ENCODE results near the gene UBL5. TPM values are rescaled to one million over a fixed set of nuclear protein-coding genes. Genes with fewer than 3 reads are reported as not detected.
"Not testable (repeated sequence)": the region's sequence is repeated elsewhere in the genome, so short reads cannot be mapped to it uniquely, and the experiment has no call there.

The UBL5 gene
- total RNA-seq, result 97.4 TPM

DNA sequence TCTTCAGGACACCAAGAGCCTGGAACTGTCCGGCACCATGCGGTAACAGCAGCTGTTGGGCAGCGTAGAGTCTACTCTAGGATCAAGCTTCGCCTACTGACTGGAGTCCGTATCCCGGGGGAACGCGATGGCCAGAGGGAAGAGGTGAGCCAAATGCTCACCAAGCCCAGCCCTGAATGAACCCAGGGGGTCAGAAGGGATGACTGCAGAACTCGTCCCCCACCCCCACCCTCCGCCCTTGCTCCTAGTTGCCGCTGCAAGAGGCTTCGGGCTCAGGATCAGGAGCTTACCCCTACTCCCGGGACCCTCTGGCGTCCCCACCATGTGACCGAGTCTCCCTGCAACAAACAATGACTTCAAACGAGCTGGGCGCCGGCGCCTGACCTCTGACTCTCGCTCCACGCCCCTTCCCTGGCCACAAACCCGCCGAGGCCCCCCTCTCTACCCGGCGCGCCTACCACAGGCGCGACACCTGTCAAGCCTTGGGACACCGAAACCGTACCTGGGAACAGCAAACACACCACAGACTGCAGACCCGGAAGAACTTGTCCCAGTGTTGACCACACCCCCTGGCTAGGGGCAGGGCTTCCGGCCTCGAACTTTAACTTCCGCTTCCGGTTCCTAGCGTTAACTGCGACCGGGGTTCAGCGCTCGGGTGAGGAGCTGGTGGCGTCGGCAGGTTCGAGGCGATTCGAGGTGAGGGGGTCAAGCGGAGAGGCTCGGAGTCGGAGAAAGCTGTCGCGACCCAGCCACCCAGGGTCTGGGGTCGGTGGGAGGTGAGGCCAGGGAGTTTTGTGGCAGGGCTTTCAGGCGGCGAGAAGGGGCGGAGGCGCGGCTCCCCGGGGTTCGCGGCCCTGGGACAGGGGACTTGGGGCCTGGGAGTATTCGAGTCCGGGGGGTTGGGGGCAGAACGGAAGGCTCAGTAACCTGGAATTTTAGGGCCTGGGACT is at the start of gene UBL5:
Gene UBL5, plus strand, starts transcription at position 630 of the 950 bp plus-strand sequence. CDS start 420 bp downstream, outside the sequence.
- FAIRE-seq (no peak), DNase-seq (ENCODE audit: low spot score in 2 of 2) (peak; percentile 87 to 95)

DNA sequence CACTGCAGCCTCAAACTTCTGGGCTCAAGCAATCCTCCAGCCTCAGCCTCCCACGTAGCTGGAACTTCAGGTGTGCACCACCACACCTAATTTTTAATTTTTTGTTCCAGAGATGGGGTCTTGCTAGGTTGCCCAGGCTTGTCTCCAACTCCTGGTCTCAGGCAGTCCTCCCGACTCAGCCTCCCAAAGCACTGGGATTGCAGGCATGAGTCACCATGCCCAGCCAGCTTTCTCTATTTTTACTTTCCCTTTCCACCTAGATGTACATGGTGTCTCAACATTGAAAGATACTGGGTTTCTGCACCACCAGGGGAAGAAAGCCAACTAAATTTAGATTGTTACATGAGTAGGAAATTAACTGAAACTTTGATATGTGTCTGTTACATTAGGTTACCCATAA is 45.4 kb upstream of the UBL5 start:
- DNase-seq (ENCODE audit: low spot score in 2 of 2), result no peak
- no peak for FAIRE-seq

DNA sequence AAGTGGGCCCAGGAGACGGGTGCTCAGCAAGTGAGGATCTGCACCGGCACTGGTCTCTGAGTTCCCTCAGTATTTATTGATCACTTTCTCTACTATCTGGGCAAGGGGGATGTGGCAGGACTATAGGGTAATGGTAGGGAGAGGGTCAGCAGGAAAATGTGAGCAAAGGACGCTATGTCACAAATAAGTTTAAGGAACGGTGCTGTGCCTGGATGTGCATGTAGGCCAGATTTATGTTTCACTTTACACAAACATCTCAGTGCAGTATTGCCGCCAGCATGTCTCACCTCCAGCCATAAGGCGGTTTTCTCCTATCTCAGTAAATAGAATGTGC is 43.6 kb upstream of the UBL5 start:
- not testable (repeated sequence) for FAIRE-seq; DNase-seq (ENCODE audit: low spot score in 2 of 2)

DNA sequence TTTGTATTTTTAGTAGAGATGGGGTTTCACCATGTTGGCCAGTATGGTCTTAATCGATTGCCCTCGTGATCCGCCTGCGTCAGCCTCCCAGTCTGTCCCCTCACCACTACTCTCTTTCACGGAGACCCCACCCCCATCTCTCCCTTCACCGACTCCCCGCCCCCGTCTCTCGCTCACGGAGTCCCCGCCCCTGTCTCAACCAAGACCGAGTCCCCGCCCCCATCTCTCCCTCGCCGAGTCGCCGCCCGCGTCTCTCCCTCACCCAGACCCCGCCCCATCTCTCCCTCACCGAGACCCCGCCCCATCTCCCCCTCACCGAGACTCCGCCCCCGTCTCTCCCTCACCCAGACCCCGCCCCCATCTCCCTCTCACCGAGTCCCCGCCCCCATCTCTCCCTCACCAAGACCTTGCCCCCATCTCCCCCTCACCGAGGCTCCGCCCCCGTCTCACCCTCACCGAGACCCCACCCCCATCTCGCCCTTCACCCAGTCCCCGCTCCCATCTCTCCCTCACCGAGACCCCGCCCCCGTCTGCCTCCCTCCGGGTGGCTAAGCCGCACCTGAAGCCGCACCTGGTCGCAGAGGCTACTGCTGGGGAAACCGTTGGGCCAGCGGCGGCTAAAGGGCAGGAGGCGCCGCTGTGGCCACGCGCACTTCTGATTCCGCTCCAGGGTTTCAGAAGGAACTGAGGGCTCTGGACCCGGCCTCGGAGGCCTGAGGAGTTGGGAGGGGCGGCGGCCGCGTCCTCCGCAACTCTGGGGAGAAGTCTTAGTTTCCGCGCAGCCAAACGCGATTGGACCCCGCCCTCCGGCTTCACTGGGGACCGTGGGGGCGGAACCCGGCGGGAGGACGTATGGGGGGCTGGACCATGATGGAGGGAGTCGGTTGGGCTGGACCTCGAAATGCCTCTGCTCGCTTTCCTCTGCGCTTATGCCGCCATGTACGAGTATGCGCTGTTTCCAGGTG is 42.1 kb upstream of the UBL5 start:
- FAIRE-seq (no peak), DNase-seq (ENCODE audit: low spot score in 2 of 2) (peak; percentile 73 to 91)

DNA sequence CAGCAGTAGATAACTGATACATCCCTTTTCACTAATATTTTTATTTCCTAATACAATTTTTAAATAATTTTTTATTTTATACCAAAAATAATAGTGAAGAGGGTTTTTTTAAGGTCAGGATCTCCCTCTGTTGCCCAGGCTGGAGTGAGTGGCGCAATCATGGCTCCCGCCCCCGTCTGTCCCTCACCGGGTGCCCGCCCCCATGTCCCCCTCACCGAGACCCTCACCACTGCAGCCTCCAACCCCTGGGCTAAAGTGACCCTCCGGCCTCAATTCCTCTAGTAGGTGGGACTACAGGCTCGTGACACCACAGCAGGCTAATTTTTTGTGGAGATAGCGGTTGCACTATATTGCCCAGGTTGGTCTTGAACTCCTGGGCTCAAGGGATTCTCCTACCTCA is 41.4 kb upstream of the UBL5 start:
- FAIRE-seq (no peak), DNase-seq (ENCODE audit: low spot score in 2 of 2) (no peak)

DNA sequence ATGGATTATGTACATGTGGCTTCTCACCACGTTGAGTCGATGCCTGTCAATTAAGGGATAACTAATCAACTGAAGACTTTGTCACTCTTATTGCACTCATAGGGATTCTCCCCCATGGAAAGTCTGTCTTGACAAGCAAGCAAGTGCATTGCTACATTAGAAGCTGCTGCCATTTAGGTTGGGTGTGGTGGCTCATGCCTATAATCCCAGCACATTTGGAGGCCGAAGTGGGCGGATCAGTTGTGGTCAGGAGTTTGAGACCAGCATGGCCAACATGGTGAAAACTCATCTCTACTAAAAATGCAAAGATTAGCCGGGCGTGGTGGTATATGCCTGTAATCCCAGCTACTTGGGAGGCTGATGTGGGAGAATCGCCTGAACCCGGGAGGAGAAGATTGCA is 40.9 kb upstream of the UBL5 start:
- FAIRE-seq (no peak), DNase-seq (ENCODE audit: low spot score in 2 of 2) (no peak)

DNA sequence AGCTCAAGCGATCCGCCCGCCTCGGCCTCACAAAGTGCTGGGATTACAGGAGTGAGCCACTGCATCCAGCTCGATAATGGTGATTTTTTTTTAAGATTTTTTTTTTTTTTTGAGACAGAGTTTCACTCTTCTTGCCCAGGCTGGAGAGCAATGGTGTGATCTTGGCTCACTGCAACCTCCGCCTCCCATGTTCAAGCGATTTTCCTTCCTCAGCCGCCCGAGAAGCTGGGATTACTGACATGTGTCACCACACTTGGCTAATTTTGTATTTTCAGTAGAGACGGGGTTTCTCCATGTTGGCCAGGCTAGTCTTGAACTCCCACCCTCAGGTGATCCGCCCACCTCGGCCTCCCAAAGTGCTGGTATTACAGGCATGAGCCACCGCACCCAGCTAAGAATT is 39.1 kb upstream of the UBL5 start:
- not testable (repeated sequence) for FAIRE-seq; DNase-seq (ENCODE audit: low spot score in 2 of 2)

DNA sequence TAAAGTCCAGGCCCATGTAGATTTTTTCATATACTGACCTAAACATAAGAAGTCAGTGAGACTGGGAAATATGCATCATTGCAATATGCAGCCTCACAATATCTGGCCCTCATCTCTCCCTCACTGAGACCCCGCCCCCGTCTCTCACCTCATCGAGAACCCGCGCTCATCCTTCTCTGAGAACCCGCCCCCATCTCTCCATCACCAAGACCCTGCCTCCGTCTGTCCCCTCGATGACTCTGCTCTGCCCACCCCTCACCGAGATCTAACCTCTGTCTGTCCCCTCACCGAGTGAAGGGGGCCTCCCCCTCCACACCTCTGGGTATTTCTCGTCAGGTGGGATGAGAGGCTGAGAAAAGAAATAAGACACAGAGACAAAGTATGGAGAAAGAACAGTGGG is 38.7 kb upstream of the UBL5 start:
- DNase-seq (ENCODE audit: low spot score in 2 of 2) (no peak), FAIRE-seq (no peak)

DNA sequence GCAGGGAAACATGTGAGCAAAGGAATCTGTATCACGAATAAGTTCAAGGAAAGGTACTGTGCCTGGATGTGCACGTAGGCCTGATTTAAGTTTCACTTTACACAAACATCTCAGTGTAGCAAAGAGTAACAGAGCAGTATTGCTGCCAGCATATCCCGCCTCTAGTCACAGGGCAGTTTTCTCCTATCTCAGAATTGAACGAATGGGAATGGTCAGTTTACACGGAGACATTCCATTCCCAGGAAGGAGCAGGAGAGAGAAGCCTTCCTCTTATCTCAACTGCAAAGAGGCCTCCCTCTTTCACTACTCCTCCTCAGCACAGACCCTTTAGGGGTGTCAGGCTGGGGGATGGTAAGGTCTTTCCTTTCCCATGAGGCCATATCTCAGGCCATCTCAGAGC is 38.1 kb upstream of the UBL5 start:
- FAIRE-seq; DNase-seq (ENCODE audit: low spot score in 2 of 2): not testable (repeated sequence)

DNA sequence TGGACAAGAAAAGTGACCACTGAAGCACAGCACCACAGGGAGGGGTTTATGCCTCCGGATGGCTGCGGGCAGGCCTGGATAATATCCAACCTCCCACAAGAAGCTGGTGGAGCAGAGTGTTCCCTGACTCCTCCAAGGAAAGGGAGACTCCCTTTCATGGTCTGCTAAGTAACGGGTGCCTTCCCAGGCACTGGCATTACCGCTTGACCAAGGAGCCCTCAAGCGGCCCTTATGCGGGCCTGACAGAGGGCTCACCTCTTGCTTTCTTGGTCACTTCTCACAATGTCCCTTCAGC is 36.7 kb upstream of the UBL5 start:
- not testable (repeated sequence) for DNase-seq (ENCODE audit: low spot score in 2 of 2); FAIRE-seq

DNA sequence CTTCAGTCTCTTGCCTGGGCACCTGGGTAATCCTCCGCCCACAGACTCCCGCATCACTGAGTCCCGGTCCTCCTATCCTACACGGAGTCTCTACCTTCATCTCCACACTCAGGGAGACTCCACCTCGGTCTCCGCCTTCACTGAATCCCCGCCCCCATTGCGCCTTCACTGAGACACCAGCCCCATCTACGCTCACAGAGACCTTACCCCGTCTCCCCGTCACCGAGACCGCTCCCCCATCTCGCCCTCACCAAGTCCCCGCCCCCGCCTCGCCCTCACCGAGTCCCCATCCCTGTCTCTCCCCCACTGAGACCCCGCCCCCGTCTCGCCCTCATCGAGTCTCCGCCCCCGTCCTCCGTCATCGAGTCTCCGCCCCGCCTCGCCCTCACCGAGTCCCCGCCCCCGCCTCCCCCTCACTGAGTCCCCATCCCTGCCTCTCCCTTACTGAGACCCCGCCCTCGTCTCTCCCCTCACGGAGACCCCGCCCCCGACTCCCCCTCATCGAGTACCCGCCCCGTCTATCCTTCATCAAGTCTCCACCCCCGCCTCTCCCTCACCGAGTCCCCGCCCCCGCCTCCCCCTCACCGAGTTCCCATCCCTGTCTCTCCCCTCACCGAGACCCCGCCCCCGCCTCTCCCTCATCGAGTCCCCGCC is 36.0 kb upstream of the UBL5 start:
- DNase-seq (ENCODE audit: low spot score in 2 of 2) (peak; percentile 83 to 88), FAIRE-seq (no peak)

DNA sequence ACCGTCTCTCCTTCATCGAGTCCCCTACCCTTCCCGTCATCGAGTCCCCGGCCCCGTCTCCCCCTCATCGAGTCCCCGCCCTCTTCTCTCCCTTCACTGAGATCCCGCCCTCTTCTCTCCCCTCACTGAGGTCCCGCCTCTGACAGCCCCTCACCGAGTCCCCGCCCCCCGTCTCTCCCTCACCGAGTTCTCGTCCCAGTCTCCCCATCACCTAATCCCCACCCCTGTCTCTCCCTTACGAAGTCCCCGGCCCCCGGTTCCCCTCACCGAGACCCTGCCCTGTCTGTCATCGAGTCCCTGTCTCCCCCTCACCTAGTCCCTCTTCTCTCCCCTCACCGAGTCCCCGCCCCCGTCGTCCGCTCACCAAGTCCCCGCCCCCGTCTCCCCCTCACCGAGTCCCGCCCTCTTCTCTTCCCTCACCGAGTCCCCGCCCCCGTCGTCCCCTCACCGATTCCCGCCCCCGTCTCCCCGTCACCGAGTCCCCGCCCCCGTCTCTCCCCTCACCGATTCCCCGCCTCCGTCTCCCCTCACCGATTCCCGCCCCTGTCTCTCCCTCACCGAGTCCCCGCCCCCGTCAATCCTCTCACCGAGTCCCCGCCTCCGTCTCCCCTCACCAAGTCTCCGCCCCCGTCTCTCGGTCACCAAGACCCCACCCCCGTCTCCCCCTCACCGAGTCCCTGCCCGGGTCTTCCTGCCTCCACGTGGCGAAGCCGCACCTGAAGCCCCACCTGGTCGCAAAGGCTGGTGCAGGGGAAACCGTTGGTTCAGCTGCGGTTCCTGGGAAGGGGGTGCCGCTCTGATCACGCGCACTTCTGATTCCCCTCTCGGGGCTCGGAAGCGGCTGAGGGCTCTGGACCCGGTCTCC is 35.3 kb upstream of the UBL5 start:
- DNase-seq (ENCODE audit: low spot score in 2 of 2), result peak; percentile 82 to 87
- no peak for FAIRE-seq

DNA sequence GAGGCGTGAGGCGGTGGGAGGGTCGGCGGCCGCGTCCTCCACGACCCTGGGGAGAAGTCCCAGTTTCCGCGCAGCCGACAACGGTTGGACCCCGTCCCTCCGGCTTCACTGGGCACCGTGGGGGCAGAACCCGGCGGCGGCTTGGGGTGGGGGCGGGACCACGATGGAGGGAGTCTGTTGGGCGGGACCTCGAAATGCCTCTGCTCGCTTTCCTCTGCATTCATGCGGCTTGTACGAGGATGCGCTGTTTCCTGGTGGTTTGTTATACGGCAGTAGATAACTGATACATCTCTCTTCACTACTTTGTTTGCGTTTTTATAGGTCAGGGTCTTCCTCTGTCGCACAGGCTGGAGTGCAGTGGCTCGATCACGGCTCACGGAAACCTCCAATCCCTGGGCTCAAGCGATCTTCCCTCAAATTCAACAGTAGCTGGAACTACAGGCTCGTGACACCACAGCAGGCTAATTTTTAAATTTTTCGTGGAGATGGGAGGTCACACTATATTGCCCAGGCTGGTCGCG is 34.6 kb upstream of the UBL5 start:
- DNase-seq (ENCODE audit: low spot score in 2 of 2) (no peak), FAIRE-seq (no peak)

DNA sequence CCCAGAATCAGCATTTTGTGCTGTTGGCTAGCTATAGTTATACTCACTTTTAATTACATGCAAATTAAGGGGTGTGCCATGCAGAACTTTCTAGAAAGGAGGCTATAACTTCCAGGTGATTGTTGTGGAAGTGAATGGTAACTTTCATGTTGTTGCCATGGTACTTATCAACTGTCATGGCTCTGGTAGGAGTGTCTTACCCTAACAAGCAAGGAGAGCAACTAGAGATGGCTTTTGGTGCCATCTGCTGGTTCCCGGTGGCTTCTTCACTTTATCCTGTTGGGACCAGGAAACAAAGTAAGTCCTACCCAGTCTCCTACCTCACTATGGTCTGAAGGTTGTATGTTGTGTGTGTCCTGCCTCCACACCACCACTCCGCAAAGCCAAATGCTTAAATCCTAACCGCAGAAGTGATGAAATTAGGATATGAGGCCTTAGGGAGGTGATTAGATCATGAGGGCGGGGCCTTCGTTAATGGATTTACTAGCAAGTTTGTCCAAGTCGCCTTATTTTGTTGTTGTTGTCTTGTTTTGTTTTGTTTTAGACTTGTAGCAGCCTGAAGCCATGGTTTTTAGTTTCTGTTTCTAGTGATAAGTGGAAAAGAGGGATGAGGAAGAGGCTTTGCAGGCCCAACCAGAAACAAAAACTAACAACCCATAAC is 31.5 kb upstream of the UBL5 start:
- FAIRE-seq, result peak; percentile 74
- DNase-seq (ENCODE audit: low spot score in 2 of 2), result peak; percentile 65 to 70

DNA sequence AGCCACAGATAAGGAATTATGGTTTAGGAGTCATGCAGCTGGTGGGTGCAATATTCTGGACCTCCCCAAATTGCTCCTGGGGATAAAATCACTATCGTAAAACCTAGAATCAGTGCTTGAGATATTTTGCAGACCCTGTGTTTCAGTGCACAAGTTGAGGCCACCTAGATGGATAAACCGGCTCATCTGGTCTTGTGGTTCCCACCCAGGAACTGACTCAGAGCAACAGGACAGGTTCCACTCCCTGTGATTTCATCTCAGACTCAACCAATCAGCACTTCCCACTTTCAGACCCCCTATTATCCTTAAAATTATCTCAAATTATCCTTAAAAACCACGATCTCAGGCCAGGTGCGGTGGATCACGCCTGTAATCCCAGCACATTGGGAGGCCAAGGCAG is 29.8 kb upstream of the UBL5 start:
- DNase-seq (ENCODE audit: low spot score in 2 of 2) (no peak), FAIRE-seq (no peak)

DNA sequence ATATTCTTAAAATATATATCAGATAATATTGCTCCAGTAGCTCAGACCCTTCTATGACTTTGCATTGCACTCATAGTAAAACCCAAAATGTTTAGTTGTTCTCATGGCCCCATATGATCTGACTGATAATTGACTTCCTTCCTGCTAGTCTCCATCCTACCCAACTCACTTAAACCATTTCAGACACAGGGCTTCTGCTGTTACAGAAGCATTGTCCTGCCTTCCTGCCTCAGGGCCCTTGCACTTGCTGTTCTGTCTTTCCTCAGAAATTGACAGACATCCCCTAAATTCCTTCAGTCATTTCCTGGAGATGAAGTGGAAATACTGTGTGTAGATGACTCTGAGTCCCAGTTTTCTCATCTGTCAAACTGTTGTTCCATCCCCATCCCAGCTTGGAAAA is 28.6 kb upstream of the UBL5 start:
- DNase-seq (ENCODE audit: low spot score in 2 of 2), result no peak
- no peak for FAIRE-seq

DNA sequence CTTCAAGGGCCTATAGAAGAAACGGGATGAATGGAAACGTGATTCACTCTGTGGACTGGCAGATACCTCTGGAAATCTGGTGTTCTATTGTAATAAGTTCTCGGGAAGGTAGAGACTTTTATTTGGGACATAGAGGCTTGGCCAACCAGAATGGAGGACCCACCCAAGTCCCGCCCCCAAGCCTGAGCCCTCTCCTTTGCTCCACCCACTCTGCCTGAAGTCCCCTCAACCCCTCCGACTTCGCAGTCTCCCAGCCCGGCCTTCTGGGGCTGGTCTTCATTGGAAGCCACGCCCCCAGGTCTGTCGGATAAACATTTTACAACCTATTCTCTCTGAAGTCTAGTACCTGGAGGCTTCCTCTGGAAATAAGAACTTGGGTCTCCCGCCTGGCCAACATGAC is 25.7 kb upstream of the UBL5 start:
- DNase-seq (ENCODE audit: low spot score in 2 of 2), result no peak
- no peak for FAIRE-seq

DNA sequence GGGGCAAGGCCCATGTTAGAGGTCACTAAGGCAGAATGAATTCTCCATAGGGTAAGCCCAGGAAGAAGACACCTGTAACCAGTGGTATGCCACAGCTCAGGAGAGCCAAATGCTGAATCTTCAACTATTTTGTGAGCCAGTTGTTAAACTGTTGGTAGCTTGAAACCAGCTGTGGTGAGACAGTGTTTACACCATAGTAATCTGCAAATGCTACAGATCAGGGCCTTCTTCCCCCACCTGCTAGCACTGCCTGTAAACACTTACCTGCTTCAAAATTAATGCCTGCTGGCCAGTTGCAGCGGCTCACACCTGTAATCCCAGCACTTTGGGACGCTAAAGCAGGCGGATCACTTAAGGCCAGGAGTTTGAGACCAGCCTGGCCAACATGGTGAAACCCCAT is 20.9 kb upstream of the UBL5 start:
- FAIRE-seq (no peak), DNase-seq (ENCODE audit: low spot score in 2 of 2) (no peak)

All from frontal cortex (tissue), 4 donors.